GM23248 (cell line): ENCODE measurements around the gene WIPF1. TPM values are rescaled to one million over a fixed set of nuclear protein-coding genes. Genes with fewer than 3 reads are reported as not detected.

Experiments used
- DNase-seq: peaks from one replicate; pipeline ENCODE4 v3.0.0-alpha.2; 2015
- H2AFZ ChIP-seq: fragments of 200-600 bp; sonication (generic); 2 replicates; pipeline ENCODE4 v1.6.1; 2016; ENCODE audit warnings: antibody characterized with exemption
- H3F3A ChIP-seq: fragments of 200-600 bp; sonication (generic); 2 replicates; pipeline ENCODE4 v1.6.1; 2016; ENCODE audit warnings: mild to moderate bottlenecking, antibody characterized with exemption, mixed run types; ENCODE audit not compliant: insufficient read depth
- H3K27ac ChIP-seq: fragments of 200-600 bp; sonication (generic); 2 replicates; pipeline ENCODE4 v1.5.1; 2016; ENCODE audit warnings: mild to moderate bottlenecking
- H3K27me3 ChIP-seq: fragments of 200-600 bp; sonication (generic); replicated peaks from 2 replicates; pipeline ENCODE4 v1.6.1; 2016; ENCODE audit warnings: mild to moderate bottlenecking; ENCODE audit not compliant: insufficient read depth
- H3K36me3 ChIP-seq: fragments of 200-600 bp; sonication (generic); 2 replicates; pipeline ENCODE4 v1.6.1; 2016; ENCODE audit warnings: low read depth, mild to moderate bottlenecking
- H3K4me1 ChIP-seq: fragments of 200-600 bp; sonication (generic); 2 replicates; pipeline ENCODE4 v1.6.1; 2016; ENCODE audit warnings: mild to moderate bottlenecking; ENCODE audit not compliant: insufficient read depth
- H3K4me2 ChIP-seq: fragments of 200-600 bp; sonication (generic); one replicate; pipeline ENCODE4 v1.6.1; 2016; ENCODE audit warnings: mild to moderate bottlenecking; ENCODE audit not compliant: unreplicated experiment
- H3K4me3 ChIP-seq: fragments of 200-600 bp; sonication (generic); 2 replicates; pipeline ENCODE4 v1.5.1; 2016; ENCODE audit warnings: mild to moderate bottlenecking
- H3K79me2 ChIP-seq: fragments of 200-600 bp; sonication (generic); 2 replicates; pipeline ENCODE4 v1.6.1; 2016; ENCODE audit warnings: mild to moderate bottlenecking; ENCODE audit not compliant: insufficient read depth
- H3K9ac ChIP-seq: fragments of 200-600 bp; sonication (generic); 2 replicates; pipeline ENCODE4 v1.6.1; 2016; ENCODE audit warnings: mild to moderate bottlenecking
- H3K9me2 ChIP-seq: fragments of 200-600 bp; sonication (generic); 2 replicates; pipeline ENCODE4 v1.6.1; 2016; ENCODE audit warnings: mixed run types, mild to moderate bottlenecking, moderate library complexity; ENCODE audit not compliant: insufficient read depth
- H3K9me3 ChIP-seq: fragments of 200-600 bp; sonication (generic); one replicate; pipeline ENCODE4 v1.6.1; 2017; ENCODE audit warnings: low read depth
- H4K20me1 ChIP-seq: fragments of 200-600 bp; sonication (generic); 2 replicates; pipeline ENCODE4 v1.6.0; 2016; ENCODE audit not compliant: insufficient read depth
- EZH2 ChIP-seq: fragments of 200-600 bp; sonication (generic); IDR thresholded peaks from 2 replicates; pipeline ENCODE4 v1.6.1; 2018; ENCODE audit warnings: antibody characterized with exemption, mild to moderate bottlenecking; ENCODE audit not compliant: insufficient read depth, poor library complexity, severe bottlenecking
- EZH2phosphoT487 ChIP-seq: fragments of 200-600 bp; sonication (generic); IDR thresholded peaks from 2 replicates; pipeline ENCODE4 v1.6.1; 2018; ENCODE audit warnings: antibody characterized with exemption, moderate library complexity, mild to moderate bottlenecking, low read depth; ENCODE audit not compliant: insufficient read depth
- WGBS, 2 experiments: methylation state at CpG; one replicate each; pipeline ENCODE4 v1.1.6; 2015 to 2017; ENCODE audit warnings: low lambda C conversion rate in 2 of 2, low coverage in 1 of 2; ENCODE audit errors: missing lambda C conversion rate in 2 of 2; 5-methylcytosine and 5-hydroxymethylcytosine counted together
- in situ Hi-C: fragments of 300-500 bp; cut with MboI; formaldehyde crosslinking; loops from 2 replicates; pipeline ENCODE4 v1.15.0; 2020
- polyA plus RNA-seq: library from polyadenylated mRNA; unstranded; fragments of >200 nt; fragmentation: Nextera tagmentation; extraction: Ambion mirVana; gene quantifications from 2 replicates; pipeline ENCODE4 v1.2.1, GENCODE V29; 2016
- total RNA-seq: library from RNA; depleted of rRNA; stranded (reverse); fragments of >200 nt; shearing (Covaris generic); gene quantifications from 2 replicates; pipeline ENCODE4 v1.2.3, GENCODE V29; 2014

WIPF1 gene
- total and polyA plus RNA-seq, 2 experiments from 2014 or later, result 21.4 to 50.3 TPM

GRCh38 chr2:174568425-174568824 is 29.2 kb downstream of the WIPF1 start:
- H3K27me3 ChIP-seq, result no peaks in the 10 kb centered on the region
- peaks cover 46% of the 10 kb centered on the region for H3K36me3 ChIP-seq
- no peak for DNase-seq
- no peaks in the 10 kb centered on the region for H3K9me2 ChIP-seq
- TF ChIP-seq EZH2 (no peak), EZH2phosphoT487 (no peak)
- no peak overlapping the region for H3K4me2 ChIP-seq
- H4K20me1 ChIP-seq, result no peaks in the 10 kb centered on the region
- H3K9ac ChIP-seq, result no peak overlapping the region
- H3K79me2 ChIP-seq, result no peaks in the 10 kb centered on the region
- H3K27ac ChIP-seq, result no peak overlapping the region
- no peak overlapping the region for H2AFZ ChIP-seq
- H3F3A ChIP-seq, result no peaks in the 10 kb centered on the region
- no peaks in the 10 kb centered on the region for H3K4me1 ChIP-seq
- no peaks in the 10 kb centered on the region for H3K9me3 ChIP-seq
- no peak overlapping the region for H3K4me3 ChIP-seq
- in situ Hi-C loops, result no loop called here

- no peaks in the 10 kb centered on the region for H3K27me3 ChIP-seq
- no peak overlapping the region for H2AFZ ChIP-seq
- H3K4me2 ChIP-seq, result no peak overlapping the region
- H3K36me3 ChIP-seq, result peaks cover 46% of the 10 kb centered on the region
- no peak overlapping the region for H3K4me3 ChIP-seq
- no peaks in the 10 kb centered on the region for H4K20me1 ChIP-seq
- no peaks in the 10 kb centered on the region for H3K9me3 ChIP-seq
- no peaks in the 10 kb centered on the region for H3K79me2 ChIP-seq
- no peaks in the 10 kb centered on the region for H3F3A ChIP-seq
- H3K4me1 ChIP-seq, result no peaks in the 10 kb centered on the region
- DNase-seq, result no peak
- no peak overlapping the region for H3K27ac ChIP-seq
- 90 to 91% methylated on average over 9 of the region's 9 CpGs for WGBS, 2 experiments
- H3K9me2 ChIP-seq, result no peaks in the 10 kb centered on the region
- in situ Hi-C loops, result no loop called here
- TF ChIP-seq EZH2phosphoT487, result no peak
- no peak for TF ChIP-seq EZH2
- H3K9ac ChIP-seq, result no peak overlapping the region
These were observed 30.7 kb downstream of the WIPF1 start for GRCh38 chr2:174566871-174567270.

- DNase-seq, result no peak
- no peaks in the 10 kb centered on the region for H3K9me2 ChIP-seq
- no peak overlapping the region for H3K4me3 ChIP-seq
- H3K36me3 ChIP-seq, result peaks cover 49% of the 10 kb centered on the region
- no peak for TF ChIP-seq EZH2phosphoT487
- TF ChIP-seq EZH2, result no peak
- 0 out of 2 replicates have a peak, but pooled peaks cover 7% of the 10 kb centered on the region for H3K4me1 ChIP-seq
- H2AFZ ChIP-seq, result no peak overlapping the region
- H3K27ac ChIP-seq, result no peak overlapping the region
- no peaks in the 10 kb centered on the region for H3K79me2 ChIP-seq
- H3K9ac ChIP-seq, result no peak overlapping the region
- H3K27me3 ChIP-seq, result no peaks in the 10 kb centered on the region
- H4K20me1 ChIP-seq, result no peaks in the 10 kb centered on the region
- WGBS, 2 experiments, result 92 to 93% methylated on average over 5 of the region's 5 CpGs
- no peaks in the 10 kb centered on the region for H3F3A ChIP-seq
- no peaks in the 10 kb centered on the region for H3K9me3 ChIP-seq
- H3K4me2 ChIP-seq, result no peak overlapping the region
- in situ Hi-C loops, result no loop called here
These were observed 33.9 kb downstream of the WIPF1 start for GRCh38 chr2:174563530-174564282.

- Histone ChIP-seq H2AFZ (no peak overlapping the region), H4K20me1 (no peaks in the 10 kb centered on the region), H3K4me1 (0 out of 2 replicates have a peak, but pooled peaks cover 7% of the 10 kb centered on the region), H3K9me3 (no peaks in the 10 kb centered on the region), H3K27ac (no peak overlapping the region), H3K27me3 (no peaks in the 10 kb centered on the region), H3K4me3 (no peak overlapping the region), H3K4me2 (no peak overlapping the region), H3K9ac (no peak overlapping the region), H3K9me2 (no peaks in the 10 kb centered on the region), H3F3A (no peaks in the 10 kb centered on the region), H3K36me3 (peaks cover 47% of the 10 kb centered on the region), H3K79me2 (no peaks in the 10 kb centered on the region)
- DNase-seq, result no peak
- 88 to 92% methylated on average over 5 of the region's 5 CpGs for WGBS, 2 experiments
- no peak for TF ChIP-seq EZH2
- no peak for TF ChIP-seq EZH2phosphoT487
- in situ Hi-C loops, result no loop called here
These were observed 35.6 kb downstream of the WIPF1 start for GRCh38 chr2:174561972-174562370.
